Ishikawa (cell line): Measurements from ENCODE around the gene LILRB3.

Source experiments
- CEBPB ChIP-seq: IDR thresholded peaks from 2 replicates; pipeline ENCODE4 v1.6.1; 2012
- CREB1 ChIP-seq: IDR thresholded peaks from 2 replicates; pipeline ENCODE4 v1.6.1; 2012; ENCODE audit warnings: low read depth
- EGR1 ChIP-seq: IDR thresholded peaks from 2 replicates; pipeline ENCODE4 v1.6.1; 2012
- EP300 ChIP-seq: IDR thresholded peaks from 2 replicates; pipeline ENCODE4 v1.6.1; 2012; ENCODE audit warnings: borderline replicate concordance
- FOXM1 ChIP-seq: IDR thresholded peaks from 2 replicates; pipeline ENCODE4 v1.6.1; 2012; ENCODE audit warnings: low read depth, borderline replicate concordance
- NFIC ChIP-seq: IDR thresholded peaks from 2 replicates; pipeline ENCODE4 v1.6.1; 2012
- RAD21 ChIP-seq: IDR thresholded peaks from 2 replicates; pipeline ENCODE4 v1.6.1; 2012; ENCODE audit warnings: low read depth
- TAF1 ChIP-seq: IDR thresholded peaks from 2 replicates; pipeline ENCODE4 v1.6.1; 2012; ENCODE audit warnings: low read depth, mild to moderate bottlenecking
- TCF12 ChIP-seq: IDR thresholded peaks from 2 replicates; pipeline ENCODE4 v1.6.1; 2012; ENCODE audit warnings: low read depth
- TEAD4 ChIP-seq: IDR thresholded peaks from 2 replicates; pipeline ENCODE4 v1.6.1; 2012
- YY1 ChIP-seq: IDR thresholded peaks from 2 replicates; pipeline ENCODE4 v1.6.1; 2012; ENCODE audit warnings: low read depth
- ZBTB7A ChIP-seq: IDR thresholded peaks from 2 replicates; pipeline ENCODE4 v1.6.1; 2012; ENCODE audit warnings: low read depth
- TF ChIP-seq, protein P1 (sequence below): IDR thresholded peaks from 2 replicates; pipeline ENCODE4 v1.6.1; 2012
- TF ChIP-seq, protein P2 (sequence below): IDR thresholded peaks from 2 replicates; pipeline ENCODE4 v1.6.1; 2012; ENCODE audit warnings: low read depth, mild to moderate bottlenecking
- TF ChIP-seq, protein P3 (sequence below): IDR thresholded peaks from 2 replicates; pipeline ENCODE4 v1.6.1; 2012

The LILRB3 gene

DNA sequence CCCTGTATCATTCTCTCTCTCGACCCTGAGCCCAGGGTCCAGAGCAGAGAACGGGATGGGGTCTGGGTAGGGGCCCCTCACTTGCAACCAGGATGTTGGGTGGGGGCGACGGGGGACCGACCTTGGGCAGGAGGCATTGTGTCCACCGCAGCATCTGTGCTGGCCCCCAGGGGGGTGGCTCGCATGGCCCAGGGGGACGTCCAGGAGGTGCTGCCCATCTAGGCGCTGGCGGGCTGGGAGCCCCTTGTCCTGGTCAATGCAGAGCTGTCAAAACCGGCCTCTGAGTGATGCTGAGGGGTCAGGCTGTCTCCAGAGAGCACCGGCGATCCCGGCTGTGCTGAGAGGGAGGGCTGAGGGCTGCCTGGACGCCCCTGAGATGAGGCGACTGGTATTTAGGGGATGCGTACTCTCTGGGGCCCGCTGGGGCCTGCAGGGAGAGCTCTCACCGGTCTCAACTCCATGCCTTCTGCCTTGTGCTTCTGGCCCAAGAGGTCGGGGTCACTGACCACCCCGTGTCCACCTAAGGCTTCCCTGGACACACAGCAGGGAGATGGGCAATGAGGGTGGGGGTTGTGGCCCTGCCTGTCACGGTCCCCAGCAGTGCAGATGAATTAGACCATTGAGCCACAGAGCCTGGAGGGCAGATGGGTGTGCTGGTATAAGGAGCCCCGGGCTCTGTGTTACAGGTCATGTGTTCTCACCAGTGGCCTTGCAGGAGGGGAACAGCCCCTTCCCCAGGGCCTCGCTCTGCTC lies 13.6 kb downstream of the LILRB3 start:
- no peak for TF ChIP-seq TEAD4
- peak; percentile 21; the same call in 1 of the 2 replicates for TF ChIP-seq ZBTB7A
- no peak for TF ChIP-seq FOXM1
- no peak for TF ChIP-seq CREB1
- TF ChIP-seq YY1: no peak
- no peak for TF ChIP-seq RAD21
- TF ChIP-seq EP300: no peak

DNA sequence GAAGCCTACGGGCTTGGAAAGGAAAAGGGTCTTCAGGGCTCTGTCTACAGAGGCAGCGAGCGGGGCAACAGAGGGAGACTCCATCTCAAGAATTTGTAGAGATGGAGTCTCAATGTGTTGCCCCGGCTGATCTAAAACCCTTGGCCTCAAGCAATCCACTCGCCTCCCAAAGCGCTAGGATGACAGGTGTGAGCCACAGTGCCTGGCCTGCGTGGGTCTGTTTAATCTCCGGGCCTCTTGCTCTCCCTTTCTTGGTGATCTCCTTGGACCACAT lies 14.1 kb downstream of the LILRB3 start:
- TF ChIP-seq ZBTB7A: no peak
- no peak for TF ChIP-seq EGR1
- no peak for TF ChIP-seq CEBPB

DNA sequence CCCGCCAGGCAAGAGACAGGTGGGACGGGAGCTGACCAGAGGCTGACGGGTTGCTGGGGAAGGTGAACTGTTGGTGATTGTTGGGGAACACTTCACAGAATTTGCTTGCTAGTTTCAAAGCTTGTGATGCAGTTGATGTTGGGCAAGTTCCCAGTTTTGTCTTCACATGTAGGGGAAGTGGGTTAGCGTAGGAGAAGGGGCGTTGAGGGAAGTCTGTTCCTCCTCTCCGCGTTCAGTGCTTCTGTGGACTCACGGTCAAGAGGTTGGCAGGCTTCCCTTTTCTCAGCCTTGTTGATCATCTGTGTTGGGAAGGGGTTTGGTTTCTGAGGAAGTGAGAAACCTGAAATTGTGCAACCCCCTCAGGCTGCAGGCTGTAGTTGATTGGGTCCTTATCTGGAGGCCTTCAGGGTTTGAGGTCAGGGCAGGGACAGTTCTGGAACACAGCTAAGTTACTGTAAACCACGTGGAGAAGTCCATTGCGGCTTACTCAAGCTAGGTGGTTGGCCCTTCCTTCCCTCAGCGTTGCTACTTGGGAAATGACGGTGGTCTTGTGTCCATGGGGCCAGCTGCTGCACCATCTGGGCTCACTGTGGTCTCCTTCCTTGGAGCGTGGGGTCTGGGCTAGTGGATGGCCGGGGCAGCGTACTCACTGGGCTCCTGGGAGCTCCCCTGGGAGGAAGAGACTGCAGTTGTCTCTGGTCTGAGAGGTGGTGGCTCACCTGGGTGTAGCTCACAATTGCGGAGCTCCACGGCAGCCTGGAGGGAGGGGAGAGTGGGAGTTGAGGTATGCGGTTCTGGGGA lies 14.6 kb downstream of the LILRB3 start:
- TF ChIP-seq FOXM1: no peak
- no peak for TF ChIP-seq RAD21
- TF ChIP-seq, protein P1, sequence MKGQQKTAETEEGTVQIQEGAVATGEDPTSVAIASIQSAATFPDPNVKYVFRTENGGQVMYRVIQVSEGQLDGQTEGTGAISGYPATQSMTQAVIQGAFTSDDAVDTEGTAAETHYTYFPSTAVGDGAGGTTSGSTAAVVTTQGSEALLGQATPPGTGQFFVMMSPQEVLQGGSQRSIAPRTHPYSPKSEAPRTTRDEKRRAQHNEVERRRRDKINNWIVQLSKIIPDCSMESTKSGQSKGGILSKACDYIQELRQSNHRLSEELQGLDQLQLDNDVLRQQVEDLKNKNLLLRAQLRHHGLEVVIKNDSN: no peak
- TF ChIP-seq ZBTB7A: no peak
- no peak for TF ChIP-seq NFIC
- no peak; the same call in 1 of the 2 replicates for TF ChIP-seq EP300
- TF ChIP-seq TAF1: no peak
- no peak for TF ChIP-seq YY1
- no peak for TF ChIP-seq TEAD4
- TF ChIP-seq, protein P2, sequence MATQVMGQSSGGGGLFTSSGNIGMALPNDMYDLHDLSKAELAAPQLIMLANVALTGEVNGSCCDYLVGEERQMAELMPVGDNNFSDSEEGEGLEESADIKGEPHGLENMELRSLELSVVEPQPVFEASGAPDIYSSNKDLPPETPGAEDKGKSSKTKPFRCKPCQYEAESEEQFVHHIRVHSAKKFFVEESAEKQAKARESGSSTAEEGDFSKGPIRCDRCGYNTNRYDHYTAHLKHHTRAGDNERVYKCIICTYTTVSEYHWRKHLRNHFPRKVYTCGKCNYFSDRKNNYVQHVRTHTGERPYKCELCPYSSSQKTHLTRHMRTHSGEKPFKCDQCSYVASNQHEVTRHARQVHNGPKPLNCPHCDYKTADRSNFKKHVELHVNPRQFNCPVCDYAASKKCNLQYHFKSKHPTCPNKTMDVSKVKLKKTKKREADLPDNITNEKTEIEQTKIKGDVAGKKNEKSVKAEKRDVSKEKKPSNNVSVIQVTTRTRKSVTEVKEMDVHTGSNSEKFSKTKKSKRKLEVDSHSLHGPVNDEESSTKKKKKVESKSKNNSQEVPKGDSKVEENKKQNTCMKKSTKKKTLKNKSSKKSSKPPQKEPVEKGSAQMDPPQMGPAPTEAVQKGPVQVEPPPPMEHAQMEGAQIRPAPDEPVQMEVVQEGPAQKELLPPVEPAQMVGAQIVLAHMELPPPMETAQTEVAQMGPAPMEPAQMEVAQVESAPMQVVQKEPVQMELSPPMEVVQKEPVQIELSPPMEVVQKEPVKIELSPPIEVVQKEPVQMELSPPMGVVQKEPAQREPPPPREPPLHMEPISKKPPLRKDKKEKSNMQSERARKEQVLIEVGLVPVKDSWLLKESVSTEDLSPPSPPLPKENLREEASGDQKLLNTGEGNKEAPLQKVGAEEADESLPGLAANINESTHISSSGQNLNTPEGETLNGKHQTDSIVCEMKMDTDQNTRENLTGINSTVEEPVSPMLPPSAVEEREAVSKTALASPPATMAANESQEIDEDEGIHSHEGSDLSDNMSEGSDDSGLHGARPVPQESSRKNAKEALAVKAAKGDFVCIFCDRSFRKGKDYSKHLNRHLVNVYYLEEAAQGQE: no peak
- no peak for TF ChIP-seq TCF12
- TF ChIP-seq, protein P3, sequence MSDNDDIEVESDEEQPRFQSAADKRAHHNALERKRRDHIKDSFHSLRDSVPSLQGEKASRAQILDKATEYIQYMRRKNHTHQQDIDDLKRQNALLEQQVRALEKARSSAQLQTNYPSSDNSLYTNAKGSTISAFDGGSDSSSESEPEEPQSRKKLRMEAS: no peak
- no peak for TF ChIP-seq EGR1
- no peak for TF ChIP-seq CREB1
- TF ChIP-seq CEBPB: no peak

DNA sequence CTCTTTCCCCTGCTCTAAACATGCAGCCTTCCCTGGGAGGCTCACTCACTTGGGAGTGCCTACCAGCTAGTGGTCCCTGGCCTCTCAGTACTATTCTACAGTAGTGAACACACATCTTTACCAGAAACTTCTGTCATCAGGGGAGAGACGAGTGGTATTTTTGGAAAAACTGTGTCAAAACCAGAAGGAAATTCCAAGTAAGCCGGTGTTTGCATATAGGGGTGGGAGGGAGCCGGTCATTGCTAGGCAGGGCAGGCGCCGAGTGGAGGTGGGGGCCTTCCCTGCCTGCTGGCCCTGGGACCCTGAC lies 15.2 kb downstream of the LILRB3 start:
- TF ChIP-seq RAD21 (no peak), TAF1 (no peak), EGR1 (no peak), TCF12 (no peak)

DNA sequence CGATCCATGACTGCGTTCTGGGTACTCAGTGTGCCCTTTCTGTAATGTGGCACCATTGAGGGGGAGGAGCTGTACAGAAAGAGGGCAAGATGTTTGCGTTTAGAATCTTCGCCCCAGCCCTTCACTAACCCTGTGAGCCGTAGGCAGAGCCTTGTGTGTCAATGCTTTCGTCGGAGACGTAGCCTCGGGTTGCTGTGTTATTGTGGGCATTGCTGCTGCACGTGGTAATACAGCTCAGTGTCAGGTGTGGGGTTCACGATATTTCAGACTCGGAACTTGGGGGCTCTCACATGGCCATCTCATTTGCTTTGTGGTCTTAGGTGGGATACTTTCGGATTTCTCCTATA lies 16.0 kb downstream of the LILRB3 start:
- TF ChIP-seq ZBTB7A: no peak
- no peak for TF ChIP-seq TCF12
- no peak for TF ChIP-seq EP300
- TF ChIP-seq, protein P1: no peak
- no peak for TF ChIP-seq NFIC
- TF ChIP-seq EGR1: no peak
- no peak for TF ChIP-seq TAF1
- TF ChIP-seq YY1: no peak
- no peak for TF ChIP-seq CREB1
- TF ChIP-seq CEBPB: no peak
- no peak for TF ChIP-seq RAD21
- TF ChIP-seq, protein P3: no peak
- no peak for TF ChIP-seq TEAD4
- no peak for TF ChIP-seq FOXM1
- TF ChIP-seq, protein P2: no peak

DNA sequence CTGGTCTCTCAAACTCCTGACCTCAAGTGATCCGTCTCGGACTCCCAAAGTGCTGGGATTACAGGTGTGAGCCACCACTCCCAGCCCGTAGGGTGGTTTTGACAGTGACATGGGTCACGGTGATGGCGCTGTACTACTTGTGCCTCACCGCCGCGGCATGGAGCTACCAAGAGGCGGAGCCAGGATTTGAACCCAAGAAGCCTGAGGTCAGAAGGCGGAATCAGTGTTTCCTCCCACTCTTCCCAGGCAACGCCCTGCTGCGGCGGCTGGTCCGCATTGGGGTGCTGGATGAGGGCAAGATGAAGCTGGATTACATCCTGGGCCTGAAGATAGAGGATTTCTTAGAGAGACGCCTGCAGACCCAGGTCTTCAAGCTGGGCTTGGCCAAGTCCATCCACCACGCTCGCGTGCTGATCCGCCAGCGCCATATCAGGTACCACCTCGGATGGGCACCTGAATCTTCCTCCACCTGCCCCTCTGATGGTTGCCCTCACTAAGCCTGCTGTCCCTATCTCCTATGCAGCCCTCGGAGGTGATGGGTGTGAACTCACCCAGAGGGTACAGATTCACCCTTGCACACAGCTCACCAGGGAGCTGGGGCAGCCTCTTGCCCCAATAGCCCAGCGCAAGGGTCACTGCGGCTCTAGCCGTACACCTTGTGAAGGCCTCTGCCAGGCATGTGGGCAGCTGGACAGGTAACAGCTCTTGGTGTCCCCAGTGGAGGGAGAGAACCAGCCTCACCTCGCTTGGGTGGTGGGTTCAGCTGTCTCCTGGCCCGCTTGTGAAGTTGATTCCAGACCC lies 16.6 kb downstream of the LILRB3 start:
- TF ChIP-seq CREB1 (no peak), EP300 (no peak), NFIC (no peak), EGR1 (no peak), RAD21 (no peak), CEBPB (no peak), TCF12 (no peak), YY1 (no peak)
- TF ChIP-seq, protein P2: no peak
- TF ChIP-seq, protein P3: no peak
- TF ChIP-seq, protein P1: no peak
